Measurements from ENCODE around the gene ESYT2.
"Not testable (repeated sequence)": the region's sequence is repeated elsewhere in the genome, so short reads cannot be mapped to it uniquely, and the experiment has no call there.

The ESYT2 gene

DNA sequence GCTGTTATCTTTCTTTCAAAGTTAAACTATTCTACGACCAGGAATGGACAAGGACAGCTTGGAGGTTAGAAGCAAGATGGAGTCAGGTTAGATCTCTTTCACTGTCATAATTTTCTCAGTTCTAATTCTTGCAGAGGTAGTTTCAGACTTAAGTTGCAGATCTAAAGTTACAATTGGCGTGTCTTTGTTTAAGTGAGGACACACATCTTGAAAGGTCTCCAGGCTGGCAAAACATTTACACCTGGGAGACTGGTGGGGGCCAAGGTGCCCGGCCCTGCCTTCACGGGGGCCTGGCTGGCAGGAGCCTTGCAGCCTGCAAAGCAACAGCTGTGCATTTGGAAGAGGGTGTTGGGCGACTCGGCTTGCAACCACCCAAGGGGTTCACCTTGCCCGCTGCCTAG, 25.4 kb upstream of the ESYT2 start:
- DNase-seq = no peak

DNA sequence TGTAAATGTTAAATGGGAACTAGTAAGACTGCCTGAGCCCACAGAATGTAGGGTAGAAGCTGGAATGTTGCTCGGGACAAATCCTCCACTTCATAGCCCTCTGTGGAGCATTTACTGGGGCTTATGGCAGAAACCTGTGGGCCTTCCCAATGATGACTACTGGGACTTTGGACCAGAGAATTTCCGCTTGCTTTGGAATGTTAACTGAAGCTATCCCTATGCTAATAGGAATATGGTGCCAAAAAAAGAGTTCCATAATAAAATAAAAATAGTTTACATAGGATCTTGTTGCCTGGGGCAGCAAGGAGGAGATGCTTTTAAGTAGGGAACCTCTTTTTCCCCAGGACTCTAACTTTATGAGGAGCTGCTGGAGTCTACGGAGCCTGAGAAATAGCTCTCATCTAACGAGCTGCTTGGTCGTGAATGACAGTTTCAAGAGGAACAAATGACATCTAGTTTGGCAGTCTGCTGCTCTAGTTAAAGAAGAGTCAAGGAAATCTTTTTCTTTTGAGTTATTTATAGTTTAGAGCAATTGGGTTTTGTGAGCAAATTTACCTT, 21.3 kb upstream of the ESYT2 start:
- no peak for DNase-seq

DNA sequence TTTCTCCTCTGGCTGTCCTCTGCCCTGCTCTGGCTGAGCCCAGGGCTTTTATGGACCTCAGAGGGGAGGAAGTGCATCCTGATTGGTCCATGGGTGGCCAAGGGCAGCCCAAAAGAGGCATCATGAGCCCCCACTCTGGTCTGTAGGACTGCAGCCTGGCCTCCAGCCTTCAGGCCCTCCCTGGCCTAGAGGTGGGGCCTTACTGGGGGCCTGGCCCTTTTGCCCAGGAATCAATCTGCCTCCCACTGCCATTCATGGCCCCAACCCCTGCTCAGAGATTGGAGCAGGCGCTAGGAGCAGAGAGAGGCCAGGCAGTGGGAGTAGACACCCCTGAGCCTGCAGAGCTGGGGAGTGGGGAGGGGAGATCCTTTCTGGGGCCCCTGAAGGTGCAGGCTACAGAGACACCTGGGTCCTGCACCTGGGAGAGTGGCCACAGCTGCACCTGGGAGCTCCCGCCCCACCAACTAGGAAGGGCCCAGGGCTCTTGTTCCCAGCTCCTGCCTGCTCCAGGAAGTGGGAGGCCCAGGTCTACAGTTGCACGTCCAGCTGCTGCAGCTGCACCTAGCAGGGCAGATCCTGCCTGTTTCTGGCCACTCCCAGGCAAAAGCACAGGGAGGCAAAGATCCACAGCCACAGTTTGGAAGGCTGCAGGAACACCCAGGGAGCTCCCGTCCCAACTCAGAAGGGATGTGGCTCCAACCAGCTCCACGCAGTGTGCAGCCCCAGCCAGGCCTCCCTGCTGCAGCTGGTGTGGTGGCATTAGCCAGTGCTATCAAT, 20.6 kb upstream of the ESYT2 start:
- DNase-seq = peak; percentile 46 to 81

DNA sequence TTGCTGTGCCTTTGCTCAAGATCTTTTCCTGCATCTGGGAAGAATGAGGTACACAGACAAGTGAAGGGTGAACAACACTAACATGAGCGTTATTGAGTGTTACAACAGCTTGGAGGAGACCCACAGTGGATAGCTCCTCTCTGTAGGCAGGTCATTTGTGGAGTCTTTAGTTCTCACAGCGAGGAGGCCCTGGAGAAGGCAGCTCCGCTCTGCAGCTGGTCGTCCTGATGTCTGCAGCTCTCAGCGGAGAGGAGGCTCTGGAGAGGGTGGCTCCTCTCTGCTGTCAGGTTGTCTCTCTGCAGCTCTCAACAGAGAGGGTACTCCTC, 20.1 kb upstream of the ESYT2 start:
- DNase-seq = no peak

GRCh38 chr7:158847451-158847866, 18.1 kb upstream of the ESYT2 start:
- DNase-seq = no peak

DNA sequence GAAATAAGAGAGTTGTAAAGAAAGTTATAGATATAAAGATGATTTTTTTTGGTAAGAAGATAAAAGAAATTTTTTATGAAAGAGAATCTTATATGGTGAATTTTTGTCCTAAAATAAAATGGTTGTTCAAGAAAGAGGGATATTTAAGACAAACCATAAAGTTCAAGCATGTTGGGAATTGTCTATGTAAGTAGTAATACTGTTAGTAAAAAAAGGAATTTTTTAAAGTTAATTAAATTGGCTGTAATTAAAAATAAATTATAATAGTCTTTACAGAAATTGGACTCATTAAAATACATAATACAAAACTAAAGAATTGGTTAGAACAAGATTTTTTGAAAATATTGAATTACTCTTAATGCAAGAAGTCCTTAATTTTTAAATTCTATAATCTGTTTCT, 17.0 kb upstream of the ESYT2 start:
- no peak for DNase-seq

DNA sequence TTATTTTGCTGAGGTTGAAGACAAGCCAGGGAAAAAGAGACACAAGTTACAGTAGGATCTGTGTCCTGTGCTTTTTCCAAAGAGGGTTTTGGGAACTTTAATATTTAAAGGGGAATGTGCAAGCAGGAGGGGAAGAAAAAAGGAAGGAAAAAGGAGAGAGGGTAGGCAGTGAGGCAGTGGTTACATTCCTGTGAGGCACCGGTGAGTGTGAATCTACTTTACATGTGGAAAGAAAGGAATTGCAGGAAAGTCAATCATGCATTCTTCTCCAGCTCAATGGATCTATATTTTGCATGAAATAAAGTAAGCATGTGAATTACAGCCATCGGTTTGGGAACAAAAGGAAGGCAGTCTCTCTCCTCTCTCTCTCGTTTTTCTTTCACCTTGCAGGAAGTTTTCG, 14.5 kb upstream of the ESYT2 start:
- no peak for DNase-seq

GRCh38 chr7:158842486-158842885, 13.2 kb upstream of the ESYT2 start:
- DNase-seq = no peak

DNA sequence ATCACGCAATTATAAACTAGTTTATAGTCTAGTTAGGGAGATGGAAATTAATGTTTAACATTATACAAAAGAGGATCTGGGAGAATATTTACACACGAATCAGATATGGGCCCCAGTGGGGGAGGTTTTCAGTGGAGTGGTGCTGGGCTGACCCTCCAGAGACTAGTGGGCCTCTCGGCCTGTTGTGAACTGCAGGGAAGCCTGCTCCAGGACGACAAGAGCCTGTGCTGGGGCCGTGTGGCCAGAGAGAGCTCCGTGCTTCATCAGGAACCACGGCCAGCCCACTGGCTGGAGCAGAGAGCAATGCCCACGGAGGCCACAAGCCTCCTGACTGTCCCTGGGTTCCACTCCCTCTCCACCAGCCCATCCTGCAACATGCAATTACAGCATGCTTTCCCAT, 11.3 kb upstream of the ESYT2 start:
- no peak for DNase-seq

DNA sequence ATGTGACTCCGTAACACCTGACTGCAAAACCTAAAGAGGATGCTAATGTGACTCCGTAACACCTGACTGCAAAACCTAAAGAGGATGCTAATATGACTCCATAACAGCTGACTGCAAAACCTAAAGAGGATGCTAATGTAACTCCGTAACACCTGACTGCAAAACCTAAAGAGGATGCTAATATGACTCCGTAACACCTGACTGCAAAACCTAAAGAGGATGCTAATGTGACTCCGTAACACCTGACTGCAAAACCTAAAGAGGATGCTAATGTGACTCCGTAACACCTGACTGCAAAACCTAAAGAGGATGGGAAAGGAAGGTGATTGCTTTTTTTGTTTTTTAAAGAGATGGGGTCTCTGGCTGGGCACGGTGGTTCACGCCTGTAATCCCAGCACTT, 9.9 kb upstream of the ESYT2 start:
- not testable (repeated sequence) for DNase-seq

DNA sequence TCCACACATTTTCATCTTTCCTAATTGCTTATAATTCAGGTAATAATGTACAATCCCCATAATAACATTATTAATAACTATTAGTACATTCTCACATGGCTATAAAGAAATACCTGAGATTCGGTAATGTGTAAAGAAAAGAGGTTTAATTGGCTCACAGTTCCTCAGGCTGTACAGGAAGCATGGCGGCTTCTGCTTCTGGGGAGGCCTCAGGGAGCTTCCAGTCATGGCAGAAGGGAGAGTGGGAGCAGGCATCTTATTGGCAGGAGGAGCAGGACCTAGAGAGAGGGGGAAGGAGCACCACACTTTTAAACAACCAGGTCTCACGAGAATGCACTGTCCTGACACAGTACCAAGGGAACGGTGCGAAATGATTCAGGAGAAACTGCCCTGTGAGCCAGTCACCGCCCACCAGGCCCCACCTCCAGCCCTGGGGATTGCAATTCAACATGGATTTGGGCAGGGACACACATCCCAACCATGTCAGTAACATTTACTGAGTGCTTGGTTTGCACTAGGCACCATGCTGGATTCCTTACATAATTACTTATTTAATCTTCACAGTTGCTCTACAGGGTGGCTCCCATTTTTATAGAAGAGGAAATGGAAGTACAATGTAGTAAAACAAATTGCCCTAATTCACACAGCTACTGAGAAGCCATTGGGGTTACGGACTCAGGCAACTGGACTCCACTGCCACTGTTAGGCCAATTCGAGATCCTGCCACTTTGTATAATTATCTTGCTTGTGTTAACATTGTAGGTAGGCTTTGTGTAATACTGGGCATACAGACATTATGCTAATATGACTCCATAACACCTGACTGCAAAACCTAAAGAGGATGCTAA, 8.7 kb upstream of the ESYT2 start:
- DNase-seq = no peak

DNA sequence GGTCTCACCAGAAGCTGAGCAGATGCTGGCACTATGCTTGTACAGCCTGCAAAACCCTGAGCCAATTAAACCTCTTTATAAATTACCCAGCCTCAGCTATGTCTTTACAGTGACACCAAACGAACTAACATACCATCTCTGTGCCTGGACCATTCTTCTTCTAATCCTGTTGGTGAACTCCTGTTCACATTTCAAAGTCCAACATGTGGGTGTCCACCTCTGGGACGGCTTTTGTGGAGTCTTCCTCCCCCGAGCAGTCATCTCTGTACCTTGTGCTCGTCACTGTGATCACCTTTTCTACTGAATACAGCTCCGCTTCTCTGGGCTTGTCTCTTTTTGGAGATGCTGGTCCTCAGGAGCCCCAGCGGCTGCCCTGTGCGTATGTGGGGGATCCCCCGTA, 7.4 kb upstream of the ESYT2 start:
- DNase-seq = no peak

DNA sequence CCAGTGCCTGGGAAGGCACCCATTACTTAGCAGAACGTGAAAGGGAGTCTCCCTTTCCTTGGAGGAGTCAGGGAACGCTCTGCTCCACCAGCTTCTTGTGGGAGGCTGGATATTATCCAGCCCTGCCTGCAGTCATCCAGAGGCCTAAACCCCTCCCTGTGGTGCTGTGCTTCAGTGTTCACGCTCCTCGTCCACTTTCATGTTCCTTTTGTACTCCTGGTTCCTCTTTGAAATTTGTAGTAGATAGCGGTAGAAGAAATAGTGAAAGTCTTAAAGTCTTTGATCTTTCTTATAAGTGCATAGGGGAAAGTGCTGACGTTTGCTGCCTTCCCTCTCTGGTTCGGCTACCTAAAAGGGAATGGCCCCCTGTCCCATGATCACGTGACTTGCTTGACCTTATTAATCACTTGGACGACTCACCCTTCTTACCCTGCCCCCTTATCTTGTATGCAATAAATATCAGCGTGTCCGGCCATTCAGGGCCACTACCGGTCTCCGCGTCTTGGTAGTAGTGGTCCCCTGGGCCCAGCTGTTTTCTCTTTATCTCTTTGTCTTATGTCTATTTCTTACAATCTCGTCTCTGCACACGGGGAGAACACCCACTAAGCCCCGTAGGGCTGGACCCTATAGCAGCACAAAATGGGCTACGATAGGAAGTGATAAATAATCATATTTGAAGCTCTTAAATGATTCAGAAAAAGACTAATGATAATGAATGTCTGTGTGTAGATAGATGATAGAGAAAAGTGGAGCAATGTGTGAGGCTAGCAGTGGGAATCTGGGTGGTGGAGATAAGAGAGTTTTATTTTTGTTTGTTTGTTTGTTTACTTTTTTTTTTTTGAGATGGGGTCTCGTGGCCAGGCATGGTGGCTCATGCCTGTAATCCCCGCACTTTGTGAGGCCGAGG, 5.8 kb upstream of the ESYT2 start:
- DNase-seq = no peak

DNA sequence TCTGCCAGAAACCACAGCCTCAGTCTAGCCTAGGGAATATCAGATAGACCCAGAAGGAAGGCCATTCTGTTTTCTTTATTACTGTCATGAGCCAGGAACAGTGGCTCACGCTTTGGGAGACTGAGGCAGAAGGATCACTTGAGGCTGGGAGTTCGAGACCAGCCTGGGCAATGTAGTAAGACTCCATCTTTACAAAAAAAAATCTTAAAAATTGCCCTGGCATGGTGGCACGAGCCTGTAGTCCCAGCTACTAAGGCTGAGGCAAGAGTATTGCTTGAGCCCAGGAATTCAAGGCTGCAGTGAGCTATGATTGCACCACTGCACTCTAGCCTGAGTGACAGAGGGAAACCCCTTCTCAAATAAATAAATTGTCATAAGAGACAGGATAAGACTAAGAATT, 3.7 kb upstream of the ESYT2 start:
- DNase-seq = no peak

GRCh38 chr7:158831738-158832091, 2.4 kb upstream of the ESYT2 start:
- no peak for DNase-seq

GRCh38 chr7:158830211-158830723, 958 bp upstream of the ESYT2 start:
- no peak for DNase-seq

GRCh38 chr7:158829021-158829341, 328 bp downstream of the ESYT2 start:
- DNase-seq = peak; percentile 29 to 65

DNA sequence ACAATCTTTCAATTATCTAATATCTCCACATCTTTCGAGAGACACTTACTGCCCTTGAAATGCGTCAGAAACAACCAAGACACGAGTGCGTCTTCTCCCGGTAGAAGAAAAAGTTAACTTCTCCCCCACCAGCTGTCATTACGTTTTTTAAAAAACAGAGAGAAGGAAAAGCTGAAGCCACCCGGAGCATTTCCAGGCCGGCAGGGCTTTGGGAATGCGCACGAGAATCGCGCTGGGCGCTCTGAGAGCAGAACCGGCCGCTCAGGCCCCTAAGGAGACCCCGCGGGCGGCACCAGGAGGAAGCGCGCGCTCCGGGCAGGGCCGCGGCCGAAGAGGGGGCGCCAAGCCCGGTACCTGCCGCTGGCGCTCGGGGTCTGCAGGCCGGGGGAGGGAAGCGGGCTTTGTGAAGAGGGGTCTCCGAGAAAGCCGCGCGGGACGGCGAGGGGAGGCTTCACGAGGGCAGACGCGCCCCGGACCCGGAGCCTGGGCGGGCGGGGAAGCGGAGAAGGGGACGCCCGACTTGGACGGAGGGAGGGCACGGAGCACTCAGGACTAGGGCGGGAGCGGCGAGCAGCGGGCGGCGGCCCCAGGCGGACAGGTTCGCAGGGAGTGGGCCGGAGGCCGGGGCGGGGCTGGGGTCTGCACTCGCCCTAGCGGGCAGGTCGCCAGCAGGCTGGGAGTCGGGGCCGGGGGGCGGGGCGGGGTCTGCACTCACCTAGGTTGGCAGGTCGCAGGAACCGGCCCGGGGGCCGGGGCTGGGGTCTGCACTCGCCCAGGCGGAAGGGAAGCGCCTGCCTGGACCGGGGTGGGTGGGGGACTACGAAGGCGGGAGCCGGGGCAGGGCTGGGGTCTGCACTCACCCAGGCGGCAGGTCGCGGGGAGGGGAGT, 932 bp downstream of the ESYT2 start:
- DNase-seq = peak in 1 of 2 experiments; percentile 17

GRCh38 chr7:158827411-158828132, 1.7 kb downstream of the ESYT2 start:
- DNase-seq = no peak

GRCh38 chr7:158825628-158826289, 3.5 kb downstream of the ESYT2 start:
- no peak for DNase-seq

DNA sequence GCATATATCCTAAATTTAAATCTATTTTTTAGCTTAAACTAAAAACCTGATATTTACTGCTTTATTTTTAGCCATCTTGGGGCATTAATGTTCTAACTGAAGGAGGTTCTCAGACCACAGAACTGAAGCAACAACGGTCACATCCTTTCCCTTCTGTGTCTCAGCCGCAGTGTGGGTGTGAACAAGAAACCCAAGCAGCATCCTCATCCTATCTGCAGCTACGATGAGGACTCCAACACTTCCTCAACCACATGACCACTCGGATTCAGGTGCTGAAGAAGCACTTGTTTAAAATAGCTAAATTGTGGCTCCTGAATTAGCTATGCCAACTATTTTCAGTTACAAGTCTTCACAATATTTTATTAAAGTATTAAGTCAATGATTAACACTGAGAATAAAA, 5.3 kb downstream of the ESYT2 start:
- DNase-seq = no peak

Measured in SHP77 (cell line).